NCI-H2196 (cell line): ENCODE data around the gene SLC7A5.

Experiments
- DNase-seq: peaks from one replicate; lab custom pipeline; 2025; ENCODE audit not compliant: unreplicated experiment; lab: John Stamatoyannopoulos, UW

The SLC7A5 gene

GRCh38 chr16:87846705-87847466 lies 22.4 kb downstream of the SLC7A5 start:
- no peak for DNase-seq

- DNase-seq: no peak
Measured at GRCh38 chr16:87845807-87846619, 23.3 kb downstream of the SLC7A5 start.

- DNase-seq: no peak
Measured at GRCh38 chr16:87845213-87845612, 24.1 kb downstream of the SLC7A5 start.

GRCh38 chr16:87844809-87845208 lies 24.5 kb downstream of the SLC7A5 start:
- no peak for DNase-seq

GRCh38 chr16:87844120-87844733 lies 25.1 kb downstream of the SLC7A5 start:
- no peak for DNase-seq

GRCh38 chr16:87843678-87844105 lies 25.6 kb downstream of the SLC7A5 start:
- DNase-seq: no peak

- no peak for DNase-seq
Measured at GRCh38 chr16:87842209-87842869, 27.0 kb downstream of the SLC7A5 start.

GRCh38 chr16:87841340-87842208 lies 27.7 kb downstream of the SLC7A5 start:
- DNase-seq: no peak

GRCh38 chr16:87840271-87840978 lies 28.9 kb downstream of the SLC7A5 start:
- no peak for DNase-seq

- DNase-seq: no peak
Measured at GRCh38 chr16:87839542-87840270, 29.6 kb downstream of the SLC7A5 start.

GRCh38 chr16:87838643-87839541 lies 30.4 kb downstream of the SLC7A5 start:
- no peak for DNase-seq

- DNase-seq: no peak
Measured at GRCh38 chr16:87837627-87838289, 31.5 kb downstream of the SLC7A5 start.

GRCh38 chr16:87836844-87837581 lies 32.3 kb downstream of the SLC7A5 start:
- no peak for DNase-seq

GRCh38 chr16:87836346-87836843 lies 32.9 kb downstream of the SLC7A5 start:
- DNase-seq: no peak

- DNase-seq: no peak
Measured at GRCh38 chr16:87835882-87836331, 33.4 kb downstream of the SLC7A5 start.

GRCh38 chr16:87834668-87835473 lies 34.4 kb downstream of the SLC7A5 start:
- no peak for DNase-seq
